T47D (cell line): Measurements from ENCODE around the gene ADNP2.

ENCODE experiments used
- DNase-seq, 2 experiments: peaks; one replicate each; pipeline versions ENCODE4 v3.0.0 to v3.0.0-alpha.2; 2011 to 2012; ENCODE audit warnings: low read depth in 1 of 2, low spot score in 1 of 2
- JUND ChIP-seq: IDR thresholded peaks from 2 replicates; pipeline ENCODE4 v1.6.1; 2012; ENCODE audit warnings: low read depth
- in situ Hi-C: cut with HindIII; loops from 2 replicates; pipeline ENCODE4 v1.10.0; 2016; ENCODE audit warnings: low sequenced_read_pairs, low pct_unique_long_range_greater_than_20kb

ADNP2 gene

GRCh38 chr18:80086281-80086680, 22.8 kb upstream of the ADNP2 start:
- no peak for TF ChIP-seq JUND
- DNase-seq = no peak
- in situ Hi-C loops = no loop called here

- no peak for TF ChIP-seq JUND
- no peak for DNase-seq
- in situ Hi-C loops = no loop called here
Observed at GRCh38 chr18:80088036-80088435, 21.0 kb upstream of the ADNP2 start.

GRCh38 chr18:80088823-80089222, 20.2 kb upstream of the ADNP2 start:
- in situ Hi-C loops = no loop called here

GRCh38 chr18:80095414-80095813, 13.6 kb upstream of the ADNP2 start:
- DNase-seq = no peak
- in situ Hi-C loops = no loop called here
- no peak for TF ChIP-seq JUND

More at GRCh38 chr18:80088823-80089222, 20.2 kb upstream of the ADNP2 start:
- no peak for DNase-seq
- TF ChIP-seq JUND = no peak

GRCh38 chr18:80096032-80096565, 13.0 kb upstream of the ADNP2 start:
- no peak for TF ChIP-seq JUND
- in situ Hi-C loops = no loop called here
- no peak for DNase-seq

GRCh38 chr18:80097201-80097600, 11.9 kb upstream of the ADNP2 start:
- TF ChIP-seq JUND = no peak
- DNase-seq = no peak
- in situ Hi-C loops = no loop called here

GRCh38 chr18:80103231-80103630, 5.8 kb upstream of the ADNP2 start:
- in situ Hi-C loops = no loop called here
- TF ChIP-seq JUND = no peak

GRCh38 chr18:80104364-80104779, 4.7 kb upstream of the ADNP2 start:
- in situ Hi-C loops = no loop called here
- no peak for DNase-seq

More at GRCh38 chr18:80103231-80103630, 5.8 kb upstream of the ADNP2 start:
- DNase-seq = no peak

GRCh38 chr18:80105369-80106167, 3.5 kb upstream of the ADNP2 start:
- in situ Hi-C loops = no loop called here
- no peak for DNase-seq
- TF ChIP-seq JUND = no peak

More at GRCh38 chr18:80104364-80104779, 4.7 kb upstream of the ADNP2 start:
- TF ChIP-seq JUND = no peak

GRCh38 chr18:80106482-80107051, 2.5 kb upstream of the ADNP2 start:
- in situ Hi-C loops = no loop called here
- DNase-seq = peak in 1 of 2 experiments; percentile 13
- no peak for TF ChIP-seq JUND

GRCh38 chr18:80107426-80107825, 1.6 kb upstream of the ADNP2 start:
- DNase-seq = no peak
- in situ Hi-C loops = no loop called here
- TF ChIP-seq JUND = no peak

- no peak for TF ChIP-seq JUND
- no peak for DNase-seq
- in situ Hi-C loops = no loop called here
Observed at GRCh38 chr18:80108121-80108536, 933 bp upstream of the ADNP2 start.

GRCh38 chr18:80109676-80110078, 615 bp downstream of the ADNP2 start:
- no peak for TF ChIP-seq JUND
- in situ Hi-C loops = no loop called here
- peak; percentile 24 to 37 for DNase-seq
